GM23338 (cell line): ENCODE data around the gene TCFL5. TPM values are rescaled to one million over a fixed set of nuclear protein-coding genes. Genes with fewer than 3 reads are reported as not detected.

ENCODE experiments used
- ATAC-seq: fragments of 200-7000 bp; cut with Tn5 transposase; 3 replicates; pipeline ENCODE4 v1.9.1; 2020
- DNase-seq: peaks from one replicate; pipeline ENCODE4 v3.0.0-alpha.2; 2015; ENCODE audit warnings: low spot score
- H2AFZ ChIP-seq: fragments of 200-600 bp; sonication (generic); 2 replicates; pipeline ENCODE4 v1.8.0; 2016; ENCODE audit warnings: antibody characterized with exemption, mild to moderate bottlenecking, moderate library complexity
- H3F3A ChIP-seq: fragments of 200-600 bp; sonication (generic); replicated peaks from 2 replicates; pipeline ENCODE4 v1.8.0; 2017; ENCODE audit warnings: antibody characterized with exemption, mixed run types, low read depth
- H3K27ac ChIP-seq: fragments of 200-600 bp; sonication (generic); 2 replicates; pipeline ENCODE4 v1.6.1; 2016; ENCODE audit warnings: low read depth
- H3K27me3 ChIP-seq: fragments of 200-600 bp; sonication (generic); 2 replicates; pipeline ENCODE4 v1.8.0; 2016; ENCODE audit warnings: mild to moderate bottlenecking, mixed run types, moderate library complexity; ENCODE audit not compliant: insufficient read depth
- H3K36me3 ChIP-seq: fragments of 200-600 bp; sonication (generic); 2 replicates; pipeline ENCODE4 v1.8.0; 2016; ENCODE audit warnings: mild to moderate bottlenecking; ENCODE audit not compliant: insufficient read depth
- H3K4me1 ChIP-seq: fragments of 200-600 bp; sonication (generic); 2 replicates; pipeline ENCODE4 v1.8.0; 2016; ENCODE audit warnings: mild to moderate bottlenecking, moderate library complexity; ENCODE audit not compliant: insufficient read depth
- H3K4me2 ChIP-seq: fragments of 200-600 bp; sonication (generic); 2 replicates; pipeline ENCODE4 v1.7.1; 2017; ENCODE audit warnings: mixed run types
- H3K4me3 ChIP-seq: fragments of 200-600 bp; sonication (generic); 2 replicates; pipeline ENCODE4 v1.6.1; 2016; ENCODE audit warnings: mixed run types
- H3K79me2 ChIP-seq: fragments of 200-600 bp; sonication (generic); replicated peaks from 2 replicates; pipeline ENCODE4 v1.8.0; 2017; ENCODE audit warnings: mild to moderate bottlenecking; ENCODE audit not compliant: insufficient read depth
- H3K9me2 ChIP-seq: fragments of 200-600 bp; sonication (generic); 2 replicates; pipeline ENCODE4 v1.8.0; 2017; ENCODE audit not compliant: insufficient read depth
- H4K20me1 ChIP-seq: fragments of 200-600 bp; sonication (generic); replicated peaks from 2 replicates; pipeline ENCODE4 v1.8.0; 2017; ENCODE audit warnings: mild to moderate bottlenecking; ENCODE audit not compliant: insufficient read depth
- H3K27ac Mint-ChIP-seq: 2 replicates; pipeline ENCODE4 v1.8.0; 2020; ENCODE audit warnings: inconsistent platforms, mild to moderate bottlenecking, moderate library complexity, mixed read lengths
- H3K27me3 Mint-ChIP-seq: 3 replicates; pipeline ENCODE4 v1.8.0; 2022; ENCODE audit warnings: low read depth, mild to moderate bottlenecking, moderate library complexity, mixed read lengths, inconsistent platforms; ENCODE audit not compliant: insufficient read depth, poor library complexity
- H3K36me3 Mint-ChIP-seq: 3 replicates; pipeline ENCODE4 v1.8.0; 2021; ENCODE audit warnings: low read depth, mild to moderate bottlenecking, inconsistent platforms, moderate library complexity, mixed read lengths
- H3K4me1 Mint-ChIP-seq: 3 replicates; pipeline ENCODE4 v1.8.0; 2020; ENCODE audit warnings: mild to moderate bottlenecking, inconsistent platforms, mixed read lengths
- H3K4me3 Mint-ChIP-seq: 3 replicates; pipeline ENCODE4 v1.8.0; 2021; ENCODE audit warnings: moderate library complexity, mild to moderate bottlenecking, inconsistent platforms, mixed read lengths
- H3K9me3 Mint-ChIP-seq: 3 replicates; pipeline ENCODE4 v1.8.0; 2020; ENCODE audit warnings: moderate library complexity, mild to moderate bottlenecking, inconsistent platforms, mixed read lengths
- CREB1 ChIP-seq: fragments of 250-450 bp; sonication (Bioruptor Pico); IDR thresholded peaks from 2 replicates; pipeline ENCODE4 v1.5.0; 2020; ENCODE audit warnings: low read depth, mild to moderate bottlenecking, moderate library complexity
- CTCF ChIP-seq, 2 experiments: fragments of 200-600 bp in 1 of 2; sonication (generic) in 1 of 2; conservative IDR thresholded peaks; 2 replicates each; pipeline versions ENCODE4 v1.5.1 to v1.6.1; 2016 to 2017; ENCODE audit warnings: antibody characterized with exemption in 2 of 2, low read depth in 2 of 2, mild to moderate bottlenecking in 2 of 2, moderate library complexity in 1 of 2
- EZH2 ChIP-seq: fragments of 200-600 bp; sonication (generic); IDR thresholded peaks from one replicate; pipeline ENCODE4 v1.8.0; 2017; ENCODE audit warnings: antibody characterized with exemption, mild to moderate bottlenecking, low read depth; ENCODE audit not compliant: unreplicated experiment
- EZH2phosphoT487 ChIP-seq: fragments of 200-600 bp; sonication (generic); IDR thresholded peaks from one replicate; pipeline ENCODE4 v1.8.1; 2018; ENCODE audit warnings: antibody characterized with exemption; ENCODE audit not compliant: unreplicated experiment
- JUNB ChIP-seq: IDR thresholded peaks from one replicate; pipeline ENCODE4 v1.6.1; 2016; ENCODE audit warnings: antibody characterized with exemption; ENCODE audit not compliant: unreplicated experiment
- NANOG ChIP-seq: IDR thresholded peaks from 2 replicates; pipeline ENCODE4 v1.6.1; 2016; ENCODE audit warnings: antibody characterized with exemption, borderline replicate concordance
- POLR2AphosphoS5 ChIP-seq: IDR thresholded peaks from 2 replicates; pipeline ENCODE4 v1.6.1; 2016; ENCODE audit warnings: antibody characterized with exemption, low read depth
- REST ChIP-seq: IDR thresholded peaks from one replicate; pipeline ENCODE4 v1.6.1; 2018; ENCODE audit warnings: antibody characterized with exemption; ENCODE audit not compliant: unreplicated experiment
- STAT1 ChIP-seq: IDR thresholded peaks from one replicate; pipeline ENCODE4 v1.6.1; 2016; ENCODE audit warnings: antibody characterized with exemption; ENCODE audit not compliant: unreplicated experiment
- ZNF114 ChIP-seq: fragments of 250-450 bp; sonication (Bioruptor Pico); IDR thresholded peaks from 2 replicates; pipeline ENCODE4 v1.5.0; 2020; ENCODE audit warnings: mild to moderate bottlenecking, moderate library complexity
- ZNF331 ChIP-seq: fragments of 250-450 bp; sonication (Bioruptor Pico); IDR thresholded peaks from 2 replicates; pipeline ENCODE4 v1.5.0; 2020; ENCODE audit warnings: low read depth, mild to moderate bottlenecking, moderate library complexity
- polyA plus RNA-seq: library from polyadenylated mRNA; unstranded; fragments of >200 nt; fragmentation: Nextera tagmentation; extraction: Ambion mirVana; gene quantifications from 2 replicates; pipeline ENCODE4 v1.2.1, GENCODE V29; 2016
- total RNA-seq: library from RNA; depleted of rRNA; stranded (reverse); fragments of >200 nt; shearing (Covaris generic); gene quantifications from 2 replicates; pipeline ENCODE4 v1.2.3, GENCODE V29; 2014

The TCFL5 gene
- total and polyA plus RNA-seq, 2 experiments from 2014 or later, result 5.8 to 19.3 TPM

- no peak for TF ChIP-seq STAT1
- TF ChIP-seq REST, result no peak
- no peak for TF ChIP-seq ZNF331 (CRISPR knock-in tag)
- no peak for TF ChIP-seq JUNB
- no peak for TF ChIP-seq POLR2AphosphoS5
These were observed 34.1 kb downstream of the TCFL5 start (continued) for GRCh38 chr20:62827311-62828038.

GRCh38 chr20:62826646-62827310, 34.8 kb downstream of the TCFL5 start:
- H3K27me3 Mint-ChIP-seq, result peaks cover 8% of the 10 kb centered on the region
- no peak overlapping the region for H2AFZ ChIP-seq
- no peaks in the 10 kb centered on the region for H3K27me3 ChIP-seq
- no peak overlapping the region for H3K4me2 ChIP-seq
- no peak for TF ChIP-seq EZH2phosphoT487
- H3K4me3 ChIP-seq, result no peak overlapping the region
- no peaks in the 10 kb centered on the region for H3K9me2 ChIP-seq
- peaks cover 8% of the 10 kb centered on the region for H3K4me1 Mint-ChIP-seq
- no peak overlapping the region for H3K27ac ChIP-seq
- H4K20me1 ChIP-seq, result peaks cover 5% of the 10 kb centered on the region; the same call in 1 of the 2 replicates
- peaks cover 2% of the 10 kb centered on the region; the same call in 1 of the 2 replicates for H3F3A ChIP-seq
- no peaks in the 10 kb centered on the region for H3K9me3 Mint-ChIP-seq
- no peaks in the 10 kb centered on the region for H3K36me3 ChIP-seq
- DNase-seq (no peak), ATAC-seq (no peak)
- peaks cover 2% of the 10 kb centered on the region; the same call in 1 of the 2 replicates for H3K4me1 ChIP-seq
- no peaks in the 10 kb centered on the region for H3K79me2 ChIP-seq
- H3K27ac Mint-ChIP-seq, result no peak overlapping the region
- H3K36me3 Mint-ChIP-seq, result no peaks in the 10 kb centered on the region
- no peak overlapping the region for H3K4me3 Mint-ChIP-seq

- H3K36me3 Mint-ChIP-seq, result no peaks in the 10 kb centered on the region
- H3K4me3 Mint-ChIP-seq, result no peak overlapping the region
- Histone ChIP-seq H3K4me1 (peaks cover 2% of the 10 kb centered on the region; the same call in 1 of the 2 replicates), H3F3A (no peaks in the 10 kb centered on the region; the same call in 1 of the 2 replicates), H3K79me2 (no peaks in the 10 kb centered on the region), H3K27me3 (no peaks in the 10 kb centered on the region), H3K36me3 (no peaks in the 10 kb centered on the region), H3K27ac (no peak overlapping the region), H3K9me2 (no peaks in the 10 kb centered on the region), H3K4me3 (no peak overlapping the region), H3K4me2 (no peak overlapping the region), H4K20me1 (peaks cover 5% of the 10 kb centered on the region; the same call in 1 of the 2 replicates), H2AFZ (no peak overlapping the region)
- no peaks in the 10 kb centered on the region for H3K9me3 Mint-ChIP-seq
- H3K27me3 Mint-ChIP-seq, result peaks cover 8% of the 10 kb centered on the region
- no peak overlapping the region for H3K27ac Mint-ChIP-seq
- ATAC-seq (no peak), DNase-seq (no peak)
- peaks cover 5% of the 10 kb centered on the region; the same call in 2 of the 3 replicates for H3K4me1 Mint-ChIP-seq
- TF ChIP-seq ZNF331 (CRISPR knock-in tag) (no peak), ZNF114 (CRISPR knock-in tag) (no peak), CTCF (conservative IDR thresholded peaks at IDR 0.05; ENCODE audit: low read depth in 2 of 2) (no peak), CREB1 (CRISPR knock-in tag) (no peak), EZH2 (no peak), POLR2AphosphoS5 (no peak), NANOG (no peak), REST (no peak)
These were observed 35.5 kb downstream of the TCFL5 start for GRCh38 chr20:62825986-62826645.
